K562 (cell line): Measurements from ENCODE around the gene TENM3. TPM values are rescaled to one million over a fixed set of nuclear protein-coding genes. Genes with fewer than 3 reads are reported as not detected.

ENCODE experiments used
- ATAC-seq: fragments of 200-7000 bp; cut with Tn5 transposase; 3 replicates; pipeline ENCODE4 v1.9.1; 2020; ENCODE audit warnings: moderate library complexity
- BruUV-seq: library from RNA; stranded (reverse); fragments of 400-500 nt; replicated peaks from 2 replicates; lab custom pipeline; 2021; lab: Mats Ljungman, UMichigan
- CTCF ChIA-PET: fragments of 300-600 bp; formaldehyde crosslinking; extraction: SDS; loops from one replicate; lab custom pipeline; 2021; ENCODE audit warnings: low intra/inter-chr PET ratio; lab: Yijun Ruan, JAX
- POLR2A ChIA-PET: fragments of 300-600, 350-650 bp; sonication (Branson Sonifier 250); formaldehyde crosslinking; extraction: SDS; loops from one replicate; lab custom pipeline; 2021; ENCODE audit warnings: antibody characterized with exemption, inconsistent platforms; lab: Yijun Ruan, JAX
- DNase-seq, 4 experiments: peaks; one replicate each; pipeline versions ENCODE4 v3.0.0 to v3.0.0-alpha.2; 2011 to 2018; ENCODE audit warnings: low spot score in 3 of 4, mixed read lengths in 3 of 4; ENCODE audit errors: extremely low read depth in 1 of 4
- FAIRE-seq: peaks from 2 replicates; lab custom pipeline; 2011; peaks lifted over from hg19 to GRCh38; lab: Jason Lieb, UNC
- H2AFZ ChIP-seq: 2 replicates; pipeline ENCODE4 v1.6.0; 2011; ENCODE audit warnings: low read depth, low read length, control low read depth, inconsistent platforms
- H3K27ac ChIP-seq: fragments of 200-600 bp; 3 replicates; pipeline ENCODE4 v1.8.0; 2011; ENCODE audit warnings: low read depth, mild to moderate bottlenecking, control low read depth, inconsistent platforms, low read length, moderate library complexity, mixed read lengths; ENCODE audit errors: extremely low read depth
- H3K27me3 ChIP-seq, 2 experiments: fragments of 300-600 bp in 1 of 2; 2 replicates in 1 of 2; 3 replicates in 1 of 2; pipeline versions ENCODE4 v1.6.0 to v1.8.0; 2011; ENCODE audit warnings: inconsistent platforms in 2 of 2, low read length in 2 of 2, mild to moderate bottlenecking in 1 of 2, mixed read lengths in 1 of 2, moderate library complexity in 1 of 2; ENCODE audit not compliant: control insufficient read depth in 2 of 2, insufficient read depth in 2 of 2
- H3K36me3 ChIP-seq: fragments of 300-600 bp; 3 replicates; pipeline ENCODE4 v1.8.0; 2011; ENCODE audit warnings: mild to moderate bottlenecking, low read length, inconsistent platforms; ENCODE audit not compliant: control insufficient read depth, insufficient read depth
- H3K4me1 ChIP-seq, 2 experiments: fragments of 200-600 bp in 1 of 2; replicated peaks in 1 of 2; 2 replicates in 1 of 2; 3 replicates in 1 of 2; pipeline versions ENCODE4 v1.5.1 to v1.8.0; 2011; ENCODE audit warnings: inconsistent platforms in 2 of 2, low read length in 2 of 2, mild to moderate bottlenecking in 1 of 2, mixed read lengths in 1 of 2, moderate library complexity in 1 of 2; ENCODE audit not compliant: control insufficient read depth in 2 of 2, insufficient read depth in 2 of 2
- H3K4me2 ChIP-seq: 2 replicates; pipeline ENCODE4 v1.6.1; 2011; ENCODE audit warnings: low read length, control low read depth, inconsistent platforms, mixed read lengths; ENCODE audit not compliant: insufficient read depth
- H3K4me3 ChIP-seq: fragments of 200-600 bp; sonication (generic), shearing (Covaris generic); 2 replicates; pipeline ENCODE4 v1.5.1; 2016; ENCODE audit warnings: control low read depth, inconsistent platforms
- H3K79me2 ChIP-seq: fragments of 200-600 bp; 3 replicates; pipeline ENCODE4 v1.8.0; 2011; ENCODE audit warnings: low read length, inconsistent platforms; ENCODE audit not compliant: control insufficient read depth, insufficient read depth
- H3K9ac ChIP-seq, 2 experiments: 2 replicates each; pipeline versions ENCODE4 v1.6.0 to v1.6.1; 2011; ENCODE audit warnings: low read depth in 2 of 2, low read length in 2 of 2, control low read depth in 1 of 2, inconsistent platforms in 1 of 2, mild to moderate bottlenecking in 1 of 2, mixed read lengths in 1 of 2; ENCODE audit not compliant: insufficient read depth in 1 of 2
- H3K9me1 ChIP-seq: one replicate; pipeline ENCODE4 v1.6.0; 2011; ENCODE audit warnings: inconsistent platforms, mild to moderate bottlenecking, low read length, moderate library complexity; ENCODE audit not compliant: control insufficient read depth, insufficient read depth
- H3K9me3 ChIP-seq: replicated peaks from 2 replicates; pipeline ENCODE4 v1.5.1; 2011; ENCODE audit warnings: low read depth, low read length, inconsistent platforms; ENCODE audit not compliant: control insufficient read depth, insufficient read depth
- H4K20me1 ChIP-seq: replicated peaks from 2 replicates; pipeline ENCODE4 v1.6.1; 2011; ENCODE audit warnings: low read length, inconsistent platforms, mixed read lengths; ENCODE audit not compliant: control insufficient read depth, insufficient read depth
- CEBPG ChIP-seq, 3 experiments: fragments of 200-800 bp in 1 of 3; sonication (Bioruptor generic) in 1 of 3; sonication (generic) in 1 of 3; formaldehyde crosslinking in 1 of 3; IDR thresholded peaks in 2 of 3; conservative IDR thresholded peaks in 1 of 3; 2 replicates each; pipeline versions ENCODE4 v1.6.1 to v1.8.0; 2016 to 2022; ENCODE audit warnings: missing compliant biosample characterization in 2 of 3, missing genetic modification characterization in 2 of 3, mild to moderate bottlenecking in 1 of 3, missing genetic modification reagents in 1 of 3
- CREBBP ChIP-seq: IDR thresholded peaks from one replicate; pipeline ENCODE4 v1.6.1; 2012; ENCODE audit warnings: low read depth, mild to moderate bottlenecking, control low read depth, inconsistent platforms, low read length
- ERF ChIP-seq: fragments of 450-650 bp; formaldehyde crosslinking; IDR thresholded peaks from 2 replicates; pipeline ENCODE4 v1.4.0; 2020; ENCODE audit warnings: mild to moderate bottlenecking, mixed read lengths
- HDGF ChIP-seq: fragments of 450-650 bp; IDR thresholded peaks from 2 replicates; pipeline ENCODE4 v1.6.1; 2016
- HSF4 ChIP-seq: fragments of 250-450 bp; sonication (Bioruptor Pico); IDR thresholded peaks from 2 replicates; pipeline ENCODE4 v2.1.2; 2022; ENCODE audit warnings: mild to moderate bottlenecking, moderate library complexity, borderline replicate concordance
- LARP7 ChIP-seq: fragments of 450-650 bp; IDR thresholded peaks from 2 replicates; pipeline ENCODE4 v1.6.1; 2016
- MAFF ChIP-seq: IDR thresholded peaks from 2 replicates; pipeline ENCODE4 v1.6.1; 2012; ENCODE audit warnings: low read length, improper control_type of control experiment
- NBN ChIP-seq: fragments of 450-650 bp; IDR thresholded peaks from 2 replicates; pipeline ENCODE4 v1.6.1; 2016; ENCODE audit warnings: low read depth, mild to moderate bottlenecking
- NCOA6 ChIP-seq: fragments of 450-650 bp; IDR thresholded peaks from 2 replicates; pipeline ENCODE4 v1.6.1; 2017; ENCODE audit warnings: mild to moderate bottlenecking
- RBFOX2 ChIP-seq: fragments of 200-400 bp; formaldehyde crosslinking; IDR thresholded peaks from 2 replicates; pipeline ENCODE4 v1.6.1; 2017; ENCODE audit warnings: low read depth, mild to moderate bottlenecking, low read length, moderate library complexity
- TRIM24 ChIP-seq, 2 experiments: fragments of 450-650 bp; IDR thresholded peaks; 2 replicates each; pipeline ENCODE4 v1.6.1; 2016
- ZNF699 ChIP-seq: fragments of 250-450 bp; sonication (Bioruptor Pico); IDR thresholded peaks from 2 replicates; pipeline ENCODE4 v1.8.0; 2021; ENCODE audit warnings: mild to moderate bottlenecking, moderate library complexity; ENCODE audit not compliant: insufficient replicate concordance
- ZNF717 ChIP-seq: fragments of 250-450 bp; sonication (Bioruptor Pico); IDR thresholded peaks from 2 replicates; pipeline ENCODE4 v1.5.0; 2021
- WGBS: fragments of 100-300 bp; shearing (Covaris generic); methylation state at CpG from one replicate; pipeline ENCODE4 v1.1.6; 2016; ENCODE audit warnings: low coverage, mixed read lengths; ENCODE audit not compliant: insufficient coverage; ENCODE audit errors: missing lambda C conversion rate; 5-methylcytosine and 5-hydroxymethylcytosine counted together
- in situ Hi-C: fragments of 300-500 bp; cut with MboI; formaldehyde crosslinking; loops from 4 replicates; pipeline ENCODE4 v1.15.0; 2018; ENCODE audit warnings: inconsistent platforms, mixed read lengths
- intact Hi-C: fragments of 100-400 bp; cut with micrococcal nuclease; formaldehyde crosslinking; loops from 2 replicates; pipeline ENCODE4 v1.14.2; 2022
- polyA plus RNA-seq, 8 experiments: library from polyadenylated mRNA; depleted of rRNA in 4 of 8; stranded (reverse) in 5 of 8; unstranded in 3 of 8; fragments of >200 nt; fragmentation: Nextera tagmentation in 2 of 8; fragmentation: Illumina TruSeq in 1 of 8; extraction: Ambion mirVana in 2 of 8; extraction: Trizol in 1 of 8; gene quantifications; 2 replicates each; pipeline versions ENCODE4 v1.2.1 to v1.2.3, GENCODE V29; 2011 to 2014; ENCODE audit warnings: inconsistent platforms in 1 of 8, missing spikeins in 1 of 8
- total RNA-seq, 7 experiments: library from RNA; depleted of rRNA in 6 of 7; stranded (reverse); fragments of >200 nt in 6 of 7; fragmentation: Illumina TruSeq in 2 of 7; extraction: Trizol in 2 of 7; gene quantifications; 2 replicates each; pipeline versions ENCODE4 v1.2.1 to v1.2.3, GENCODE V29; 2011 to 2021; ENCODE audit warnings: low replicate concordance in 1 of 7
- TF ChIP-seq, protein P1 (sequence below): sonication (generic); formaldehyde crosslinking; IDR thresholded peaks from 2 replicates; pipeline ENCODE4 v1.8.0; 2022; ENCODE audit warnings: mild to moderate bottlenecking, missing genetic modification reagents, borderline replicate concordance
- TF ChIP-seq, protein P2 (sequence below): sonication (generic); formaldehyde crosslinking; IDR thresholded peaks from 2 replicates; pipeline ENCODE4 v1.8.0; 2022; ENCODE audit warnings: mild to moderate bottlenecking, missing genetic modification reagents

TENM3 gene
- total and polyA plus RNA-seq, 9 of the 15 experiments (the other 6 are each of a cell fraction or from before 2014, with no cell fraction given) = 0.01 to 0.02 TPM; not detected in 7

DNA sequence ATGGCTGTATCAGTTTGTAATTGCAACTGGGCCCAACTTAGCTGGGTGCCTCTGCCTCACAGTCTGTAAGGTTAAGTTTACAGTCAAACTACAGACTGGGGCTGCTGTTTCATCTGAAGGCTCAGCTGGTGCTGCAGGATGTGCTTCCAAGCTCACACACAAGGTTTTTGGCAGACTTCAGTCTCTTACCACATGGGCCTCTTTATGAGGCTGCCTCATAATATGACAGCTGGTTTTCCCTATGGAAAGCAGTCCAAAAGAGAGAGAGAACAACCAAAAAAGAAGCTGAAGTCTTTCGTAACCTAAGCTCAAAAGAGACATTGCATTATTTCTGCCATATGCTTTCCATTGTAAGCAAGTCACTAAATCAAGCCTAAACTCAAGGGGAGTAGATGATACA is 402.3 kb downstream of the TENM3 start:
- no peak overlapping the region for H3K4me3 ChIP-seq
- intact Hi-C loops = no loop called here
- H3K27ac ChIP-seq = no peak overlapping the region
- WGBS = 0% methylated on average over 1 of the region's 1 CpG
- FAIRE-seq = no peak
- POLR2A ChIA-PET = no interaction called here
- H3K9me3 ChIP-seq = no peaks in the 10 kb centered on the region
- H3K9ac ChIP-seq = no peak overlapping the region
- H3K4me2 ChIP-seq = no peak overlapping the region
- TF ChIP-seq HDGF = no peak
- no peak for TF ChIP-seq ERF (CRISPR knock-in tag)
- TF ChIP-seq HSF4 (CRISPR knock-in tag) = no peak
- TF ChIP-seq ZNF699 (CRISPR knock-in tag) = no peak
- TF ChIP-seq MAFF = no peak
- no peak for TF ChIP-seq ZNF717 (CRISPR knock-in tag)
- no peak for TF ChIP-seq CREBBP
- no peak for TF ChIP-seq NCOA6
- TF ChIP-seq, protein P1, sequence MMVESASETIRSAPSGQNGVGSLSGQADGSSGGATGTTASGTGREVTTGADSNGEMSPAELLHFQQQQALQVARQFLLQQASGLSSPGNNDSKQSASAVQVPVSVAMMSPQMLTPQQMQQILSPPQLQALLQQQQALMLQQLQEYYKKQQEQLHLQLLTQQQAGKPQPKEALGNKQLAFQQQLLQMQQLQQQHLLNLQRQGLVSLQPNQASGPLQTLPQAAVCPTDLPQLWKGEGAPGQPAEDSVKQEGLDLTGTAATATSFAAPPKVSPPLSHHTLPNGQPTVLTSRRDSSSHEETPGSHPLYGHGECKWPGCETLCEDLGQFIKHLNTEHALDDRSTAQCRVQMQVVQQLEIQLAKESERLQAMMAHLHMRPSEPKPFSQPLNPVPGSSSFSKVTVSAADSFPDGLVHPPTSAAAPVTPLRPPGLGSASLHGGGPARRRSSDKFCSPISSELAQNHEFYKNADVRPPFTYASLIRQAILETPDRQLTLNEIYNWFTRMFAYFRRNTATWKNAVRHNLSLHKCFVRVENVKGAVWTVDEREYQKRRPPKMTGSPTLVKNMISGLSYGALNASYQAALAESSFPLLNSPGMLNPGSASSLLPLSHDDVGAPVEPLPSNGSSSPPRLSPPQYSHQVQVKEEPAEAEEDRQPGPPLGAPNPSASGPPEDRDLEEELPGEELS (CRISPR knock-in tag) = no peak
- TF ChIP-seq, protein P2, sequence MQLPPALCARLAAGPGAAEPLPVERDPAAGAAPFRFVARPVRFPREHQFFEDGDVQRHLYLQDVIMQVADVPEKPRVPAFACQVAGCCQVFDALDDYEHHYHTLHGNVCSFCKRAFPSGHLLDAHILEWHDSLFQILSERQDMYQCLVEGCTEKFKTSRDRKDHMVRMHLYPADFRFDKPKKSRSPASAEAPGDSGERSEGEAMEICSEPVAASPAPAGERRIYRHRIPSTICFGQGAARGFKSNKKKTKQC = no peak
- TF ChIP-seq TRIM24 (IDR thresholded peaks at IDR 0.05) = no peak
- TF ChIP-seq NBN = no peak
- no peak for TF ChIP-seq LARP7
- no peak for TF ChIP-seq RBFOX2
- no peak for TF ChIP-seq CEBPG (CRISPR knock-in tag; IDR thresholded peaks at IDR 0.05)
- TF ChIP-seq CEBPG (tag; conservative IDR thresholded peaks at IDR 0.05 in 1 of 2, IDR thresholded peaks at IDR 0.05 in 1 of 2) = no peak
- TF ChIP-seq, all 486 proteins: peak for 0
- H3K4me1 ChIP-seq = no peaks in the 10 kb centered on the region
- CTCF ChIA-PET = no interaction called here
- no peak for ATAC-seq
- H4K20me1 ChIP-seq = no peaks in the 10 kb centered on the region; the same call in 1 of the 2 replicates
- DNase-seq = no peak
- H3K27me3 ChIP-seq = no peaks in the 10 kb centered on the region
- no peaks in the 10 kb centered on the region for H3K9me1 ChIP-seq
- no peak overlapping the region for H2AFZ ChIP-seq
- H3K79me2 ChIP-seq = no peaks in the 10 kb centered on the region
- in situ Hi-C loops = no loop called here
- BruUV-seq = no TSS peak
- H3K36me3 ChIP-seq = no peaks in the 10 kb centered on the region
